OCI-LY7 (cell line): ENCODE data around the gene BICDL1. TPM values are rescaled to one million over a fixed set of nuclear protein-coding genes. Genes with fewer than 3 reads are reported as not detected.
A peak's percentile ranks its signal among the peaks of the same experiment; 100 is the strongest.

Experiments used
- BruUV-seq: library from RNA; stranded (reverse); fragments of 400-500 nt; replicated peaks from 2 replicates; lab custom pipeline; 2021; lab: Mats Ljungman, UMichigan
- CTCF ChIA-PET: fragments of 300-600 bp; sonication (Branson Sonifier 250); formaldehyde crosslinking; loops from one replicate; lab custom pipeline; 2022; ENCODE audit warnings: antibody characterized with exemption; ENCODE audit not compliant: unreplicated experiment; lab: Charles Lee
- POLR2A ChIA-PET: fragments of 300-600 bp; sonication (Branson Sonifier 250); formaldehyde crosslinking; loops from one replicate; lab custom pipeline; 2022; ENCODE audit warnings: antibody characterized with exemption; lab: Charles Lee
- DNase-seq: peaks from one replicate; pipeline ENCODE4 v3.0.0-alpha.2; 2015; ENCODE audit warnings: low spot score
- H2AFZ ChIP-seq: fragments of 200-600 bp; sonication (generic), shearing (Covaris generic); 2 replicates; pipeline ENCODE4 v1.6.1; 2014; ENCODE audit warnings: mild to moderate bottlenecking, antibody characterized with exemption, low read length, moderate library complexity
- H3K27ac ChIP-seq: fragments of 200-600 bp; sonication (generic); 2 replicates; pipeline ENCODE4 v1.5.1; 2014; ENCODE audit warnings: mixed run types, low read depth, mild to moderate bottlenecking, moderate library complexity, low read length, inconsistent platforms; ENCODE audit not compliant: poor library complexity, severe bottlenecking
- H3K36me3 ChIP-seq: fragments of 200-600 bp; sonication (generic); 2 replicates; pipeline ENCODE4 v1.6.1; 2014; ENCODE audit warnings: mild to moderate bottlenecking, antibody characterized with exemption, low read length, moderate library complexity, mixed read lengths; ENCODE audit not compliant: insufficient read depth
- H3K4me1 ChIP-seq: fragments of 200-600 bp; sonication (generic); 2 replicates; pipeline ENCODE4 v1.5.1; 2014; ENCODE audit warnings: mild to moderate bottlenecking, low read length; ENCODE audit not compliant: insufficient read depth, poor library complexity, severe bottlenecking
- H3K4me2 ChIP-seq: fragments of 200-600 bp; sonication (generic); 2 replicates; pipeline ENCODE4 v1.6.1; 2014; ENCODE audit warnings: mild to moderate bottlenecking, low read length
- H3K4me3 ChIP-seq: fragments of 200-600 bp; sonication (generic); 2 replicates; pipeline ENCODE4 v1.5.1; 2014; ENCODE audit warnings: mild to moderate bottlenecking, low read depth, low read length; ENCODE audit not compliant: poor library complexity, severe bottlenecking
- H3K79me2 ChIP-seq: fragments of 200-600 bp; sonication (generic); 2 replicates; pipeline ENCODE4 v1.6.1; 2016; ENCODE audit warnings: low read depth, mild to moderate bottlenecking, low read length, moderate library complexity, mixed read lengths; ENCODE audit not compliant: insufficient read depth
- H3K9me2 ChIP-seq: fragments of 200-600 bp; sonication (generic); 2 replicates; pipeline ENCODE4 v1.6.1; 2016; ENCODE audit warnings: mild to moderate bottlenecking, low read length, mixed read lengths; ENCODE audit not compliant: insufficient read depth
- H3K9me3 ChIP-seq: fragments of 200-600 bp; sonication (generic); 2 replicates; pipeline ENCODE4 v1.6.1; 2014; ENCODE audit warnings: mild to moderate bottlenecking, mixed run types, low read length, mixed read lengths
- H4K20me1 ChIP-seq: fragments of 200-600 bp; sonication (generic); 2 replicates; pipeline ENCODE4 v1.6.1; 2014; ENCODE audit warnings: mild to moderate bottlenecking, antibody characterized with exemption, low read length, moderate library complexity, mixed read lengths; ENCODE audit not compliant: insufficient read depth
- CTCF ChIP-seq: fragments of 200-600 bp; sonication (generic); conservative IDR thresholded peaks from 2 replicates; pipeline ENCODE4 v1.5.1; 2014; ENCODE audit warnings: mild to moderate bottlenecking, antibody characterized with exemption, low read length, moderate library complexity, mixed read lengths
- EZH2phosphoT487 ChIP-seq: fragments of 200-600 bp; sonication (generic); IDR thresholded peaks from 2 replicates; pipeline ENCODE4 v1.6.1; 2018; ENCODE audit warnings: low read depth, borderline replicate concordance, mild to moderate bottlenecking, mixed run types, antibody characterized with exemption, low read length, moderate library complexity, mixed read lengths
- intact Hi-C: fragments of 100-400 bp; cut with micrococcal nuclease; formaldehyde crosslinking; loops from one replicate; pipeline ENCODE4 v1.10.0; 2022; ENCODE audit not compliant: unreplicated experiment
- total RNA-seq, 2 experiments: library from RNA; depleted of rRNA in 1 of 2; stranded (reverse); fragments of >200 nt in 1 of 2; shearing (Covaris generic) in 1 of 2; gene quantifications; 2 replicates each; pipeline ENCODE4 v1.2.3, GENCODE V29; 2014 to 2022

The BICDL1 gene
- total RNA-seq, 2 experiments from 2014 or later, result 6.5 to 22.6 TPM

DNA sequence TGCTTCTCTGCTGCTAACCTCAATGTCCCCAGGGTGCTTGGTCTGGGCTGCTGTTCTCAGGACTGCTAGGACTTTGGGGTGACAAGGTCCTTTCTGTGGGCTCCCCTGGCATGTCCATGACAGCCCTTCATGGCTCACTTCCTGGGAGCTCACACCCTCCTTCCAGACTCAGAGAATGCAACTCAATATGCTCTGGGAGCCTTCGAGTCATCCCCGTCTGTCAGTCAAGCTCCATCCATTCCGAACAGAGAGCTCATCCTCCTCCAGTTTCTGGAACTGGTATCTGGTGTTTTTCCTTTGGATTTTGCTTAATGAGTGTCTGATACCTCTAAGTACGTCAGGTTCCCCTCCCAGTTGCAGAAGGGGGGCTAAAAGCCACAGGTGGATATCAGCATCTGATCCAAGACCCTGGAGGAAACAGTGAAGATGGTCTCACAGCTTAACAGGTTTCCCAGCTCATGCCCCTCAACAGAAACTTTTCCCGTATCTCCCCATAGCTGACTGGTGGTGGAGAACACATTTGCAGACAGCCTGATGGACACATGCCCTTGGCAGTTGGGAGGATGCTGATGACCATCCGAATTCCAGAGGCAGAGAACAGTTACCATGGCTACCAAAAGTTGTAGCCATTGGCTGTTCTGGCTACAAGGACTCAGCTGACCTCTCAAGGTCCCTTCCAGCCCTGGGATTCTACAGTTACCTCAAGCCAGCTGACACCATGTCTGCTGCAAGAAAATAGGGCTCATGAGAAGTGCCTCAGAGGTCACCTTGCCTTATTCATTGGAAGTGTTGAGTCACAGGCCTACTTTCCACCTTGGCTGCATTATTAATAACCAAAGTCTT lies 137.0 kb downstream of the BICDL1 start:
- Histone ChIP-seq H3K79me2 (no peaks in the 10 kb centered on the region), H3K9me3 (no peaks in the 10 kb centered on the region), H3K4me1 (peaks cover 36% of the 10 kb centered on the region), H3K9me2 (no peaks in the 10 kb centered on the region), H3K4me2 (no peak overlapping the region), H3K36me3 (peaks cover 60% of the 10 kb centered on the region), H3K4me3 (no peak overlapping the region), H4K20me1 (no peaks in the 10 kb centered on the region), H3K27ac (peak overlapping the region; percentile 10), H2AFZ (no peak overlapping the region)
- POLR2A ChIA-PET, result interaction anchor here (0.5 to 1.3 kb wide), 4 partner anchors 29 to 102 kb away, joined by 3 to 5 read pairs (median 4); partner anchors contain the start of gene RPLP0
- BruUV-seq, result no TSS peak
- intact Hi-C loops, result no loop called here
- no peak for DNase-seq
- CTCF ChIA-PET, result interaction anchor here (0.8 kb wide), 1 partner anchor 15 kb away, joined by 3 read pairs; no protein-coding TSS in a partner anchor
- TF ChIP-seq EZH2phosphoT487 (no peak), CTCF (no peak)

DNA sequence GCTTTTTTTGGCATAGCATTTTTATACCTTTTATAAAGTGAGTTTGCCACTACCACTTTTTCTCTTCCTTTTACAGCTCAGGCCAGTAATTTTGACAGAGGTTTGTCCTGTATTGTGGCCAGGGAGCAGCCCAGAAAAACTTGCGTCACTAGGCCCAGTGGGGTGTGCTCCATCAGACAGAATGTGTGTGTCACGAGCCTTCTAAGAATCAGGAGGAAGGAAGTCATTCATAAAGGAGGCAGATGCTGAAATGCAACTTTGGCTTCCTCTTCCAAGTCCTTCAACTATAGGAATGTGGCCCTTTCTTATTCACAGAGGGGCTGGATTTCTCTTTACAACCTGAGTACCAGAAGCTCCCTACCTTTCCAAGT lies 137.6 kb downstream of the BICDL1 start:
- CTCF ChIA-PET, result no interaction called here
- no peak for TF ChIP-seq CTCF
- no peak for TF ChIP-seq EZH2phosphoT487

GRCh38 chr12:120130011-120130410 lies 141.0 kb downstream of the BICDL1 start:
- POLR2A ChIA-PET, result interaction anchor here (0.5 kb wide), 1 partner anchor 144 kb away, joined by 3 read pairs; no protein-coding TSS in a partner anchor
- Histone ChIP-seq H3K36me3 (peaks cover 95% of the 10 kb centered on the region), H3K4me2 (no peak overlapping the region), H2AFZ (no peak overlapping the region), H3K9me3 (no peaks in the 10 kb centered on the region), H3K79me2 (no peaks in the 10 kb centered on the region), H3K27ac (no peak overlapping the region), H3K9me2 (no peaks in the 10 kb centered on the region), H3K4me1 (peaks cover 33% of the 10 kb centered on the region), H4K20me1 (no peaks in the 10 kb centered on the region), H3K4me3 (no peak overlapping the region)
- CTCF ChIA-PET, result no interaction called here
- DNase-seq, result no peak
- BruUV-seq, result no TSS peak
- intact Hi-C loops, result loop anchor here (5.0 kb wide), 1 partner anchor 37 kb away; no protein-coding TSS in a partner anchor
- TF ChIP-seq CTCF, result no peak
- TF ChIP-seq EZH2phosphoT487, result no peak

More for the DNA sequence above, 137.6 kb downstream of the BICDL1 start:
- POLR2A ChIA-PET, result interaction anchor here (0.6 to 1.3 kb wide), 2 partner anchors 74 to 76 kb away, joined by 3 to 4 read pairs; partner anchors contain the start of gene RPLP0
- Histone ChIP-seq H3K4me1 (peaks cover 30% of the 10 kb centered on the region), H3K4me2 (no peak overlapping the region), H3K4me3 (no peak overlapping the region), H3K36me3 (peaks cover 66% of the 10 kb centered on the region), H2AFZ (no peak overlapping the region), H4K20me1 (no peaks in the 10 kb centered on the region), H3K9me2 (no peaks in the 10 kb centered on the region), H3K27ac (no peak overlapping the region), H3K79me2 (no peaks in the 10 kb centered on the region), H3K9me3 (no peaks in the 10 kb centered on the region)
- intact Hi-C loops, result no loop called here
- no peak for DNase-seq
- BruUV-seq, result no TSS peak
